Urothelium cell line (cell line): ENCODE measurements around the gene ZNF436.
"Not testable (repeated sequence)": the region's sequence is repeated elsewhere in the genome, so short reads cannot be mapped to it uniquely, and the experiment has no call there.

Experiments used
- DNase-seq: peaks from one replicate; pipeline ENCODE4 v3.0.0; 2011; ENCODE audit warnings: low spot score, mixed read lengths
- FAIRE-seq: peaks from 2 replicates; lab custom pipeline; 2011; peaks lifted over from hg19 to GRCh38; lab: Jason Lieb, UNC

Gene ZNF436

GRCh38 chr1:23330846-23331245 is 38.8 kb downstream of the ZNF436 start:
- FAIRE-seq (no peak), DNase-seq (no peak)

GRCh38 chr1:23325393-23325792 is 44.2 kb downstream of the ZNF436 start:
- FAIRE-seq, result no peak
- no peak for DNase-seq

GRCh38 chr1:23322770-23323169 is 46.9 kb downstream of the ZNF436 start:
- FAIRE-seq, result no peak

GRCh38 chr1:23310280-23310679 is 59.4 kb downstream of the ZNF436 start:
- not testable (repeated sequence) for FAIRE-seq, DNase-seq

More at GRCh38 chr1:23322770-23323169, 46.9 kb downstream of the ZNF436 start:
- DNase-seq, result no peak
